HG03139 (cell line): Measurements from ENCODE around the gene GDPD5.

Experiments
- ATAC-seq: cut with Tn5 transposase; IDR thresholded peaks from one replicate; pipeline ENCODE4 v1.9.1; 2021; ENCODE audit not compliant: unreplicated experiment

Gene GDPD5

GRCh38 chr11:75449776-75450175, 76.0 kb downstream of the GDPD5 start:
- no peak for ATAC-seq

- ATAC-seq: no peak
Measured at GRCh38 chr11:75449271-75449670, 76.5 kb downstream of the GDPD5 start.

- ATAC-seq: no peak
Measured at GRCh38 chr11:75447415-75447814, 78.3 kb downstream of the GDPD5 start.

DNA sequence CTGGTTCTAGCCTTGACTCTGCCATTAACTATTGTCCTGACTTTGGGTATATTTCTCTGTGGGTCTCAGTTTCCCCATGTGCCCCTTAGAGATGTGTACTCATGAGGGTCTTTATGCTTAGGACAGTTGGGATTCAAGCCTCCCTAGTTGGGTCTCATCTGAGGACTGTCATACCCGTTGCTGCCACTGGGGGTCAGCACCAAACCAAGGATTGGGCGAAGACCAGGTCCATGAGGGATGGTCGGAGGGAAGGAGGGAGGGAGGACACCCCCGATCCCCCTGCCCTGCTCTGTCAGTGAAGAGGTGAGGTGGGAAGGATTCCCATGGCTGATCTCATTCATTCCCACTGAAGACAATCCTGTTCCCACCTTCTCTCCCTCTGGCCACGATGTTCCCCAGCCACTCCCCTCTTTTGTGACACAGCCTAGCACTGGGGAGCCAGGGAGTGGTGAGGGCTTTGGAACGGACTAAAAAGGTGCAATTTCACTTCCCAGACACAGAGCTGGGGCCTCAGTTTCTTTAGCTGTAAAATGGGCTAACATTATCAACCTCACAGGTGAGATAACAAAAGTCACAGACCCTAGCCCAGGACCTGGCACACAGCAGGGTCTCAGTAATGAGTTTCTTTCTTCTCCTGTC, 80.3 kb downstream of the GDPD5 start:
- no peak for ATAC-seq

DNA sequence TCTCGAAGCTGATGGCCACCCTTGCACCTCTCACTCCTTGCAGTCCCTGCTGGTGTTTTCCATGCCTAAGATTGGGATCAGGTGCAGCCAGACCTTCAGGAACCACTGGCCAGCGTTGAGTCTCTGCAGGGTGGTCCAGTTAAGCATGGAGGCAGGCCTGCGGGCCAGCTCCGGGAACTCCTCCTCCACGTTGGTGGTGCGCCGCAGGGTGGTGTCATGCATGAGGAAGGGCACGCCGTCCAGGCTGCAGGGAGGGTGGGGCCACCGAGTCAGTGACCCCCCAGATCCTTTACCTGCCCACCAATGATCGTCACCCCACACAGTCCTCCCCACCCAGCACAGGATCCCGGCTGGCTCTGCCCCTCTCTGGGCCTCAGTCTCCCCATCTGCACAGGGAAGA, 82.7 kb downstream of the GDPD5 start:
- no peak for ATAC-seq

- no peak for ATAC-seq
Measured at GRCh38 chr11:75442161-75442885, 83.4 kb downstream of the GDPD5 start.

DNA sequence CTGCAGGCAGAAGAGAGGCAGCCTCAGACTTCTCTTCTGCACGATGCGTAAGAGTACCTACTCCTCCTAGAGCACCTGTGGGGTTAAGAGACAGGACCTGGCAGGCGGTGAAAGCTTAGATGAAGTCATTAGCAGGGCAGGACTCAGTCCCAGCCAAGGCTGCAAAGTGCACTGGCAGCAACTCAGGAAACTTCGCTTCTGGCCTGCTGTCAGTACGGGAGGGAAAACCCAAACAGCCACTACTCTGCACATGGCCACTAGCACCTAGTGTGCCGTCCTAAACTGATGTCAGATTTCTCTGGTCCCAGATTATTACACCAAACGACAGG, 84.0 kb downstream of the GDPD5 start:
- no peak for ATAC-seq

DNA sequence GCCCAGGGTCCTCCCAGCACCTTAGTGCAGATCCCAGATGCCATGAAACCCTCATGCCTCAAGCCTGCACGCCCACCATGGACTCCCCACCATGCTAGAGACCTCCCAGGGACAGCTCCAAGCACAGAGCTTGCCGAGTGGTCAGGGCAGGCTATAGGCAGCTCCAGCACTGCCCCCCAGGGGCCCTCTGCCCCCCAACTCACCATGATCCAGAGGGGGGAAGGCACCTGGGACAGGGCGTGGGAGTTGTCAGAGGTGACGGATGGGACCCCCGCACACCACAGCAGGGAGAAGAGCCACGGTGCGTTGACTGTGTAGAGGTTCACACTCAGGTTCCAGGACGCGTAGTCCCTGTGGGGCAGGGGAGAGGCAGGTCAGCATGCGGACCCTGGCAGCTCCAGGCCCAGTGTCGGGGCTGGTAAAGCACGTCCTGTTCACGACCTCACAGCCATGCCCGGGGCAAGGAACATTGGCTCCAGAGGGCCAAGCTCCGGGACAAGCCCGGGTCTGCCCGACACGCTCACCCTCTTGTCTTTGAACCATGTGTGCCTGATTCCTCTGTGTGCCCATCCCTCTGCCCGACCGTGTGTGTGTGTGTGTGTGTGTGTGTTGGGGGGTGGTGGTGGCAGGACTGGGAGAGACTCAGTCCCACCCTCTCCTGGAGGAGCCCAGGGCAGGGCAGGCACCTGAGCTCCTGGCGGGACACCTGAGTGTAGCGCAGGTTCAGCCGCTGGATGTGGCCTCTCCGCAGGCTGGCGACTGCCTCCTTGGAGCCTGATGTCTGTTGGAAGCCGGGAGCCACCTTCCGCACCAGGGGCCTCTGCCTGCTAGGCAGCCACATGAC, 84.6 kb downstream of the GDPD5 start:
- no peak for ATAC-seq

DNA sequence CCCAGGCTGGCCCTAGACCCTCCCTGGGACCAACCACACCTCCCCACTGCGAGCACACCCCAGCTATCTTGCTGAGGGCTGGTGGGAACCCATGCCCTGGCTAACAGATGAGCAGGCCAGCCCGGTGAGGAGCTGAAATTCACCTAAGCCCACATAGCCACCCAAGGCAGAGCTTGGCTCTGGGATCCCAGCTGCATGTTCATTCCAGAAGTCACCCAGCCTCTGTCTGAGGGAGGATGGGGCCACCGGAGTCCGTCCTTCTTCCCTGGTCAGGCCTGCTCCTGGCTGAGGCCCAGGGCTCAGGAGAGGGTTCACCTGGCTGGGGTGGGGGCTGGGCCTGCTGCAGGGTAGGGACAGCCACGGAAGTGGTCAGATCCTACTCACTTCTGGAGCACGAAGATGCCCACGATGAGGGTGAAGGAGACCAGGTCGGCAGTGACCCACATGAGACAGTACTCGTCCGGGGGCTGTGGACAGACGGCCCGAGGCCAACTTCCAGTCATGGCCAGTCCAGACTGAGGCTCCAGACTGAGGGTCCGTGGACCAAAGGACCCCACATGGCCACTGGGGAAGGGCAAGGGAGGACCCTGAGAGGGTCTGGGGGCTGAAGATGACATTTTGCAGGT, 86.1 kb downstream of the GDPD5 start:
- no peak for ATAC-seq

DNA sequence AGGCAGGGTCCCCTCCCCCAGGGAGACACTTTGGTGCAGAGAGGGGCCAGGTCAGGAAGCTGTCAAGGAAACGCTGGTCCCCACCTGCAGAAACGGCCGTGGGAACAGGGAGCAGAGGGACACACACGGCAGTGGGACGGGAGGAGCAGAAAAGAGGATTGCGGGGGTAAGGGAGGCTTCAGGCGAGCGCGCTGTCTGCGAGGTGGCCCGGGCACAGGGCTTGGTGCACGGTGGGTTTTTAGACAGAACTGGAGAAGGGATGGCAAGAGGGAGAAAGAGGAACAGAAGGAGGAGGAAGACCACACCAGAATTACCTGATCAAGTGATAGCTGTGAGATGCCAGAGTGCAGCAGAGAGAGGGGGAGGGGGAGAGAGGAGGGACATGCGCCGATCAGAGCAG, 86.7 kb downstream of the GDPD5 start:
- ATAC-seq: no peak

DNA sequence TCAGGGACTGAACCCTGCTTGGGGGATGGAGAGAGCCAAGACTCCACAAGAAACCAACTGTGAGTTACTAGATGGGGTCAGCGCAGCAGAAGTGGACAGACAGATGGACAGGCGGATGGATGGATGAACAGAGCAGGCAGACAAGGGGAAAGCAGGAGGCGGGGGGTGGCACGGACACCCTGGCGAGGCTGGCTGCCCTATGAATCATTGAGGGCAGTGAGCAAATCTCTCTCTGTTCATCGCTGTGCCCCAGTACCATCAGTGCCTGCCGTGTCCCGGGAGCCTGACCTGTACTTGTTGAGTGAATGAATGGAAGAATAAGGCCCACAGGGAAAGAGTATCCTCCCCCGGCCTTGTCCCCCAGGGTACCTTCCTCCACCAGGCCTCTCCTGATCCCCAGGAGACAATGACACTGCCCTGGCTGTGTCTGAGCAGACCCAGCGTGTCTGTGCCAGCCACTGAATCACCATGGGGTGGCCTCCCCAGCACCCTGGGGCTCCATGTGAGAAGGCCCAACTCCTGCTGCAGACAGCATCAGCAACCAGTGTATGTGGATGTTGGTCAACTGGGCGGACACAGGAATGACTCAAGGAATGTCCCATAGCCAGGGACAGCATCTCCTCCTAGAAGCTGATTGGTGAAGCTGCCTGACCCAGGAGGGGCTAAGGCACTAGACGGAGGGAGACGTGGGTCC, 87.6 kb downstream of the GDPD5 start:
- ATAC-seq: no peak

DNA sequence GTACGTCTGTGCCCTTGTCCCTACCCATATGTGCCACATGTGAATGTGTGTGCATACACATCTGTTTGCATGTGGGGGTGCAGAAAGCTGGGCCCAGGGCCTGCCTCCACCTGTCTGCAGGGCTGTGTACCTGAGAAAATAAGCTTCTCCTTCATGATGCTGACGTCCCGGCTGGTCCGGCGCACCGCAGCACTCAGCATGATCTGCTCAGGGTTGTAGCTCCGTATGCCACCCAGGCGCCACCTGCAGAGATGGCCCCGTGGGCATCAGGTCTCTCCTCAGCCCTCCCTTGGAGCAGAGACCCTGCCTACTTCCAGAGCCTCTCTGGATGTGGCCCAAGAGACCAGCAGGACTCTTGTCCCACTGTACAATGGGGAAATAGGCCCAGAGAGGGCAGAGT, 88.9 kb downstream of the GDPD5 start:
- ATAC-seq: no peak

GRCh38 chr11:75435571-75435925, 90.2 kb downstream of the GDPD5 start:
- ATAC-seq: no peak

GRCh38 chr11:75434886-75435570, 90.7 kb downstream of the GDPD5 start:
- no peak for ATAC-seq

- ATAC-seq: no peak
Measured at GRCh38 chr11:75434051-75434450, 91.7 kb downstream of the GDPD5 start.

- ATAC-seq: no peak
Measured at GRCh38 chr11:75433443-75433842, 92.3 kb downstream of the GDPD5 start.

DNA sequence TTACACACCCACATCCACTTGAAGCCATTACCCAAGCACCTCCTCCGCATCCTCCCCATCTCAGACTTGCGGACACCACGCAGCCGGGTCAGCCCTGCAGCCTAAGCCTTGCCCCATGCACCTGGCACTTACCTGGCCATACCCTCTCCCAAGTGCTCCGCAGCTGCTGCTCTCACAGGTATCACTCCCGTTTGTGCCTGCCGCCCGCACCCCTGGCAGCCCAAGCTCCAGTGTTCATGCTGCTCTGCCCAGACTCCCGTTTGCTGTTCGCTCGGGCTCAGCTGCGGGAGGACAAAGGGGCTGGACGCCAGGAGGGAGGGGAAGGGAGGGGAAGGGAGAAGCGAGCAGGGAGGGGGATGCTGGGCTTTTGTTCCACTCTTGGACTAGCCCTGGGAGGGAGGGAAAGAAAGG, 92.8 kb downstream of the GDPD5 start, which contains the start of gene KLHL35:
Gene KLHL35, minus strand, starts transcription at position 293 of the 411 bp plus-strand sequence. CDS start 2,574 bp downstream, outside the sequence.
- no peak for ATAC-seq

DNA sequence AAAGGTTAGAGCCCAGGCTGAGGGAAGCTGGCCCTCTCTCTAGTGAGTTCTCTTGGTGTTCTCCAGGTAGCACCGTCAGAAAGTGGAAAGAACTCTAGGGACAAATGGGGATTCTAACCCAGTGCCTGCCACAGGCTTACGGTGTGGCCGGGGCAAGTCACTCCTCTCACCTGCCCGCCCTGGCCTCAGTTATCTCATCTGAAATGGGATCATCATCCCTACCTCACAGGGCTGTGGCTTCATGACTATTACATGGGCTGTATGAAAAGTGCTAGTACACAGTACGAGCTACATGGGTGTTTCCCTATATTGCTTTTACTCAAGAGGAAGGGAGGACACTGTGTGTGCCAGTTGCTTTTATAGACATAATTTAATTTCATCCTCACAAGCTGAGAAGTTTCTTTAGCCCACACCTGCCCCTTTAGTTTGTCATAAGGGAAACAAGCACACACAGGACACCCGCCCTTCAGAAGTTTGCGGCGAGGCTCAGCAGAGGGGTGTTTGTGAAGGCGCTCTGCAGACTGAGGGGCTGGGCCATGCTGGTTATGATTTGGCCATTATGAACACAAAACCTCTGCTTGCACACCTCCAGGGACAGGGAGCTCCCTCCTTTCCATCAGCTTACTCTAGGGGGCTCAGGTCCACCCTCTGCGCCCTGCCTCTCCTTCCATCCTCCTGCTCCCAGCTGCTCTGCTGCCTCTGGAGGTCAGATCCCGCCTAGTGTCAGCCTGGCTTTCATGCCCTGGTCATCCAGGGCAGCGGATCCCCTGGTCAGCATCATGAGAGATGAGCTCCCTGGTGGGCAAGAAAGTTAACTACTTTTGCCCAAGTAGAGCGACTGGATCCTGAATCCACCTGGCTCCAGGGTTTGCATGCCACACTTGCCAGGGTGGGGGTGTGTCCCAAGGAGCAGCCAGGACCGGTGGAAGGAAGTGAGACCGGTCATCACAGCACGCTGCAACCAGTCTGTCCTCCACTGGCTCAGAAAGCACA, 93.9 kb downstream of the GDPD5 start:
- no peak for ATAC-seq
